WTC11 (cell line): Measurements from ENCODE around the gene LENG9. TPM values are rescaled to one million over a fixed set of nuclear protein-coding genes. Genes with fewer than 3 reads are reported as not detected.
A peak's percentile ranks its signal among the peaks of the same experiment; 100 is the strongest.

Experiments
- AR ChIP-seq: fragments of 250-450 bp; sonication (Bioruptor Pico); IDR thresholded peaks from 2 replicates; pipeline ENCODE4 v1.9.0; 2021; ENCODE audit warnings: mild to moderate bottlenecking
- ATF1 ChIP-seq: sonication (generic); formaldehyde crosslinking; IDR thresholded peaks from 2 replicates; pipeline ENCODE4 v1.8.1; 2023; ENCODE audit warnings: mild to moderate bottlenecking, moderate library complexity, missing genetic modification reagents
- E2F4 ChIP-seq: sonication (generic); formaldehyde crosslinking; IDR thresholded peaks from 2 replicates; pipeline ENCODE4 v1.8.1; 2022; ENCODE audit warnings: low read depth, mild to moderate bottlenecking, moderate library complexity, missing genetic modification reagents, borderline replicate concordance
- EMX1 ChIP-seq: fragments of 250-450 bp; sonication (Bioruptor Pico); IDR thresholded peaks from 2 replicates; pipeline ENCODE4 v1.8.0; 2021; ENCODE audit warnings: mild to moderate bottlenecking
- ETV6 ChIP-seq: sonication (generic); formaldehyde crosslinking; IDR thresholded peaks from 2 replicates; pipeline ENCODE4 v1.8.1; 2022; ENCODE audit warnings: mild to moderate bottlenecking, missing genetic modification reagents
- FOXJ3 ChIP-seq: sonication (generic); formaldehyde crosslinking; IDR thresholded peaks from 2 replicates; pipeline ENCODE4 v1.9.0; 2021; ENCODE audit warnings: missing genetic modification reagents, mild to moderate bottlenecking, borderline replicate concordance
- FOXP1 ChIP-seq: sonication (generic); formaldehyde crosslinking; IDR thresholded peaks from 2 replicates; pipeline ENCODE4 v1.8.0; 2022; ENCODE audit warnings: missing genetic modification reagents, mild to moderate bottlenecking, moderate library complexity, borderline replicate concordance
- HMGXB4 ChIP-seq: sonication (generic); formaldehyde crosslinking; IDR thresholded peaks from 2 replicates; pipeline ENCODE4 v1.8.1; 2023; ENCODE audit warnings: mild to moderate bottlenecking, moderate library complexity, missing genetic modification reagents
- IRF1 ChIP-seq: sonication (generic); formaldehyde crosslinking; IDR thresholded peaks from 2 replicates; pipeline ENCODE4 v1.8.0; 2023; ENCODE audit warnings: missing genetic modification reagents
- NFYB ChIP-seq: sonication (generic); formaldehyde crosslinking; conservative IDR thresholded peaks from 2 replicates; pipeline ENCODE4 v1.8.0; 2022; ENCODE audit warnings: low read depth, missing genetic modification reagents
- NR2C2 ChIP-seq: sonication (generic); formaldehyde crosslinking; IDR thresholded peaks from 2 replicates; pipeline ENCODE4 v1.8.0; 2022; ENCODE audit warnings: mild to moderate bottlenecking, missing genetic modification reagents
- PRRX2 ChIP-seq: fragments of 250-450 bp; sonication (Bioruptor Pico); IDR thresholded peaks from 2 replicates; pipeline ENCODE4 v1.8.0; 2021; ENCODE audit warnings: mild to moderate bottlenecking
- RORB ChIP-seq: fragments of 250-450 bp; sonication (Bioruptor Pico); IDR thresholded peaks from 2 replicates; pipeline ENCODE4 v1.9.0; 2021; ENCODE audit warnings: mild to moderate bottlenecking
- SOX15 ChIP-seq: fragments of 250-450 bp; sonication (Bioruptor Pico); IDR thresholded peaks from 2 replicates; pipeline ENCODE4 v1.9.0; 2021; ENCODE audit warnings: mild to moderate bottlenecking
- STAT6 ChIP-seq: sonication (generic); formaldehyde crosslinking; conservative IDR thresholded peaks from 2 replicates; pipeline ENCODE4 v1.8.1; 2023; ENCODE audit warnings: mild to moderate bottlenecking, low read depth, missing genetic modification reagents, moderate library complexity
- TEAD4 ChIP-seq: sonication (generic); formaldehyde crosslinking; IDR thresholded peaks from 2 replicates; pipeline ENCODE4 v1.8.0; 2022; ENCODE audit warnings: mild to moderate bottlenecking, missing genetic modification reagents
- TP53 ChIP-seq: sonication (generic); formaldehyde crosslinking; IDR thresholded peaks from 2 replicates; pipeline ENCODE4 v1.8.1; 2023; ENCODE audit warnings: mild to moderate bottlenecking, missing genetic modification reagents
- ZBTB21 ChIP-seq: sonication (generic); formaldehyde crosslinking; IDR thresholded peaks from 2 replicates; pipeline ENCODE4 v1.8.1; 2023; ENCODE audit warnings: mild to moderate bottlenecking, missing genetic modification reagents, borderline replicate concordance
- ZNF232 ChIP-seq: sonication (generic); formaldehyde crosslinking; IDR thresholded peaks from 2 replicates; pipeline ENCODE4 v1.8.0; 2022; ENCODE audit warnings: mild to moderate bottlenecking, missing genetic modification reagents
- ZNF263 ChIP-seq: sonication (generic); formaldehyde crosslinking; IDR thresholded peaks from 2 replicates; pipeline ENCODE4 v1.8.1; 2022; ENCODE audit warnings: low read depth, mild to moderate bottlenecking, moderate library complexity, missing genetic modification reagents
- ZNF396 ChIP-seq: fragments of 250-450 bp; sonication (Bioruptor Pico); IDR thresholded peaks from 2 replicates; pipeline ENCODE4 v1.8.0; 2021; ENCODE audit warnings: mild to moderate bottlenecking, moderate library complexity, borderline replicate concordance
- ZNF512 ChIP-seq: sonication (generic); formaldehyde crosslinking; IDR thresholded peaks from 2 replicates; pipeline ENCODE4 v1.8.1; 2022; ENCODE audit warnings: missing genetic modification reagents, borderline replicate concordance
- ZNF532 ChIP-seq: fragments of 250-450 bp; sonication (Bioruptor Pico); IDR thresholded peaks from 2 replicates; pipeline ENCODE4 v1.9.0; 2021; ENCODE audit warnings: mild to moderate bottlenecking, borderline replicate concordance
- total RNA-seq: library from RNA; stranded (reverse); gene quantifications from 3 replicates; pipeline ENCODE4 v1.2.3, GENCODE V29; 2021

Gene LENG9
- total RNA-seq, 1 experiment from 2014 or later = 6.1 TPM

- peak; percentile 79; the same call in 1 of the 2 replicates for TF ChIP-seq IRF1 (CRISPR knock-in tag)
- no peak for TF ChIP-seq RORB (CRISPR knock-in tag)
- TF ChIP-seq FOXJ3 (CRISPR knock-in tag) = no peak
- TF ChIP-seq ZNF532 (CRISPR knock-in tag) = no peak
- TF ChIP-seq ATF1 (CRISPR knock-in tag) = peak; percentile 46; the same call in 1 of the 2 replicates
- TF ChIP-seq ZBTB21 (CRISPR knock-in tag) = peak; percentile 93
- peak; percentile 88; the same call in 1 of the 2 replicates for TF ChIP-seq PRRX2
- no peak for TF ChIP-seq SOX15 (CRISPR knock-in tag)
- no peak for TF ChIP-seq ZNF396 (CRISPR knock-in tag)
- TF ChIP-seq ETV6 (CRISPR knock-in tag) = peak; percentile 69
- no peak for TF ChIP-seq ZNF232 (CRISPR knock-in tag)
- peak; percentile 93 for TF ChIP-seq TP53 (CRISPR knock-in tag)
- peak; percentile 85; the same call in 1 of the 2 replicates for TF ChIP-seq FOXP1 (CRISPR knock-in tag)
- no peak for TF ChIP-seq ZNF512 (CRISPR knock-in tag)
- peak; percentile 66; the same call in 1 of the 2 replicates for TF ChIP-seq ZNF263 (CRISPR knock-in tag)
- peak; percentile 99 for TF ChIP-seq HMGXB4 (CRISPR knock-in tag)
- 0 out of 2 replicates have a peak, but pooled peaks have one; percentile 24 for TF ChIP-seq AR (CRISPR knock-in tag)
- 0 out of 2 replicates have a peak, but pooled peaks have one; percentile 59 for TF ChIP-seq EMX1 (CRISPR knock-in tag)
- no peak for TF ChIP-seq E2F4
- TF ChIP-seq STAT6 (CRISPR knock-in tag) = no peak
- no peak; the same call in 1 of the 2 replicates for TF ChIP-seq NR2C2 (CRISPR knock-in tag)
- TF ChIP-seq TEAD4 (CRISPR knock-in tag) = peak; percentile 77; the same call in 1 of the 2 replicates
- peak; percentile 35; the same call in 1 of the 2 replicates for TF ChIP-seq NFYB (CRISPR knock-in tag)
Measured at GRCh38 chr19:54462655-54463530, 685 bp downstream of the LENG9 start (continued).
